Progenitor cell of endocrine pancreas (in vitro differentiated cells): Measurements from ENCODE around the gene TDRD12. TPM values are rescaled to one million over a fixed set of nuclear protein-coding genes. Genes with fewer than 3 reads are reported as not detected.

Source experiments
- DNase-seq: peaks from one replicate; pipeline ENCODE4 v3.0.0; 2021; ENCODE audit warnings: low spot score; ENCODE audit not compliant: unreplicated experiment
- H3K27ac Mint-ChIP-seq: 2 replicates; pipeline ENCODE4 v1.8.0; 2021; ENCODE audit warnings: mild to moderate bottlenecking, moderate library complexity, mixed read lengths
- H3K27me3 Mint-ChIP-seq: 2 replicates; pipeline ENCODE4 v1.8.0; 2021; ENCODE audit warnings: mixed read lengths
- H3K36me3 Mint-ChIP-seq: 2 replicates; pipeline ENCODE4 v1.8.0; 2022; ENCODE audit warnings: mixed read lengths; ENCODE audit not compliant: insufficient read depth
- H3K4me1 Mint-ChIP-seq: 2 replicates; pipeline ENCODE4 v1.8.0; 2021; ENCODE audit warnings: low read depth, mixed read lengths
- H3K4me3 Mint-ChIP-seq: 2 replicates; pipeline ENCODE4 v1.8.0; 2021; ENCODE audit warnings: low read depth, mild to moderate bottlenecking, moderate library complexity, mixed read lengths
- H3K9me3 Mint-ChIP-seq: 2 replicates; pipeline ENCODE4 v1.8.0; 2021; ENCODE audit warnings: low read depth, mixed read lengths
- CTCF ChIP-seq: fragments of 200-600 bp; sonication (generic); IDR thresholded peaks from one replicate; pipeline ENCODE4 v1.5.0; 2021; ENCODE audit warnings: antibody characterized with exemption, mild to moderate bottlenecking; ENCODE audit not compliant: unreplicated experiment
- total RNA-seq: library from RNA; stranded (reverse); gene quantifications from 2 replicates; pipeline ENCODE4 v1.2.1, GENCODE V29; 2021

TDRD12 gene
- total RNA-seq, 1 donor from 2014 or later: 0.29 TPM

DNA sequence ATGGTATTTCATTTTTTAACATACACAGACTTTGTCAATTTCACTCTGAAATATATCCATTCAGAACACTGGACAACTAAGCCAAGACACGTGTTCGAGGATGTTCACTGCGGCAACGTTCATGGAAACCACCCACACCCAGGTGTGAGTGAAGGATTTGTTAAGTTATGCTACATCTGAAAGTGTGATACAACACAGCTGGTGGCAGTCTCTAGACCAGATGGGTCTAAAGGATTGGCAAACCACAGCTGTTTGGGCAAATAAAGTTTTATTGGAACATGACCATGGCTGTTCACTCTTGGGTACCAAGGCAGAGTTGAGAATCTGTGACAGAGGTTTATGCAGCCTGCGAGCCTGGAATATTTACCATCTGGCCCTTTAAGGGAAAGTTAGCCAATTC, 138.0 kb downstream of the TDRD12 start:
- Mint-ChIP-seq H3K27me3 (no peaks in the 10 kb centered on the region), H3K4me3 (no peak overlapping the region), H3K4me1 (no peaks in the 10 kb centered on the region), H3K36me3 (peaks cover 4% of the 10 kb centered on the region), H3K9me3 (no peaks in the 10 kb centered on the region), H3K27ac (no peak overlapping the region)
- DNase-seq: no peak
- TF ChIP-seq CTCF: no peak

GRCh38 chr19:32858155-32858554, 138.6 kb downstream of the TDRD12 start:
- no peak for TF ChIP-seq CTCF
- no peak overlapping the region for H3K27ac Mint-ChIP-seq
- H3K36me3 Mint-ChIP-seq: peaks cover 6% of the 10 kb centered on the region
- no peaks in the 10 kb centered on the region for H3K9me3 Mint-ChIP-seq
- no peak overlapping the region for H3K4me3 Mint-ChIP-seq
- DNase-seq: no peak
- H3K4me1 Mint-ChIP-seq: no peaks in the 10 kb centered on the region
- H3K27me3 Mint-ChIP-seq: no peaks in the 10 kb centered on the region

DNA sequence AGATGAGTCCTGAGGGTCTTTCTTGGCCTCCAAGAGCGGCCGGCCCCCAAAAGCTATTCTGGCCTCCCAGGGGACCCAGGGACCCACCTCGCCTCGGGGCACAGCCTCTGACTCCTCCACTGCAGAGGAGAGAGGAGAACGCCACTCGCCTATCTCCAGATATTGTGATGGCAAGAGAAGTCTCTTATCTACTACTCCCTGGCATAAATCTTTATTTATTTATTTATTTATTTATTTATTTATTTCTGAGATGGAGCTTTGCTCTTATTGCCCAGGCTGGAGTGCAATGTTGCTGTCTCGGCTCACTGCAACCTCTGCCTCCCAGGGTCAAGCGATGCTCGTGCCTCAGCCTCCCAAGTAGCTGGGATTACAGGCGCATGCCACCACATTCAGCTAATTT, 139.0 kb downstream of the TDRD12 start:
- H3K27ac Mint-ChIP-seq: no peak overlapping the region
- no peaks in the 10 kb centered on the region for H3K9me3 Mint-ChIP-seq
- peaks cover 8% of the 10 kb centered on the region for H3K36me3 Mint-ChIP-seq
- TF ChIP-seq CTCF: no peak
- H3K4me1 Mint-ChIP-seq: no peaks in the 10 kb centered on the region
- no peaks in the 10 kb centered on the region for H3K27me3 Mint-ChIP-seq
- H3K4me3 Mint-ChIP-seq: no peak overlapping the region
- no peak for DNase-seq

DNA sequence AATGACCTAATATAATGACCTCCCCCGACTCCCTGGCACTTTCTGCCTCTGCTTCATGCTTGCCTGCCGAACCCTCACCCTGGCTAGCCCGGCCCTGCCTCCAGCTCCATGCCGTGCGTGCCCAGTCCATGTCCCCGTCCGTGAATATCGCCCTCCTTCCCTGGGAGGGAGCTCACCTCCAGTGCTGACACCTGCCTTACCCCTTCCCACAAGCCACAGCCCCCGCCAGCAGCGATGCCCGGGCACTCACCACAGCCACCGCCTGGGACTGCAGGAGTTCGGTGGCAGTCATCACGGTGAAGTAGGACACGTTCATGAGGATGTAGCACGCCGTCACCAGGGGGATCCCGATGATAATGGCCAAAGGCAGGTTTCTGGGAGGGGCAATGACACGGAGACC, 140.0 kb downstream of the TDRD12 start:
- no peak for DNase-seq
- Mint-ChIP-seq H3K9me3 (no peaks in the 10 kb centered on the region), H3K4me1 (no peaks in the 10 kb centered on the region), H3K36me3 (peaks cover 8% of the 10 kb centered on the region), H3K27me3 (no peaks in the 10 kb centered on the region), H3K4me3 (no peak overlapping the region), H3K27ac (no peak overlapping the region)
- TF ChIP-seq CTCF: no peak

GRCh38 chr19:32861596-32861995, 142.0 kb downstream of the TDRD12 start:
- H3K36me3 Mint-ChIP-seq: peaks cover 5% of the 10 kb centered on the region
- no peak overlapping the region for H3K27ac Mint-ChIP-seq
- no peaks in the 10 kb centered on the region for H3K4me1 Mint-ChIP-seq
- TF ChIP-seq CTCF: no peak
- no peaks in the 10 kb centered on the region for H3K9me3 Mint-ChIP-seq
- H3K27me3 Mint-ChIP-seq: no peaks in the 10 kb centered on the region
- H3K4me3 Mint-ChIP-seq: no peak overlapping the region
- DNase-seq: no peak
